Pulmonary artery endothelial cell (primary cell): ENCODE data around the gene CDSN. TPM values are rescaled to one million over a fixed set of nuclear protein-coding genes. Genes with fewer than 3 reads are reported as not detected.
"Not testable (repeated sequence)": the region's sequence is repeated elsewhere in the genome, so short reads cannot be mapped to it uniquely, and the experiment has no call there.

Source experiments
- DNase-seq: peaks from one replicate; pipeline ENCODE4 v3.0.0-alpha.2; 2011; ENCODE audit warnings: low read depth, low spot score
- total RNA-seq: library from RNA; depleted of rRNA; stranded (reverse); fragments of >200 nt; gene quantifications from 2 replicates; pipeline ENCODE4 v1.2.3, GENCODE V29; 2014

CDSN gene
- total RNA-seq, 1 donor from 2014 or later: not detected

DNA sequence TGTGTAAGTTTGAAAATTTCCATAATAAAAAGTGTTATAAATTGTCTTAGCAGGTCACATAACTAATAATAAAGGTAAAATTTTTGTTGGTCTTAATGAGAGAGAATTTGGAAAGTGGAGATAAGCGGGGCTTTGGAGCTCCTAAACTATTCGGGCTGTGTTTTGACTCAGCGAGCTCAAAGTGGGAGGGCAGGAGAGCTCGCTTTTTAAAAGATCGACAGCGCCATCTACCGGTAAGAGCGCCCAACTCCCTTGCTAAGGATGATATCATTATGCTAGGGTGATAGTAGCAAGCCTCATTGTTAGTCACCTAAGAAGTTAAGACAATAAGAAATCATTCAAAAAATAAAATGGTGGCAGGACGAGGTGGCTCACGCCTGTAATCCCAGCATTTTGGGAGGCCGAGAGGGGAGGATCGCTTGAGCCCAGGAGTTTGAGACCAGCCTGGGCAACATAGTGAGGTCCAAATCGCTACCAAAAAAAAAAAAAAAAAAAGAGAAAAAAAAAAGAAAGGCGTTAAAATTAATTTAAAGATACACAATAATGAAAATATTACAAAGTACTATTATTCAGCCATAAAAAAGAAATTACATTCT lies 32.7 kb downstream of the CDSN start:
- peak; percentile 68 for DNase-seq

GRCh38 chr6:31086788-31087440 lies 33.3 kb downstream of the CDSN start:
- DNase-seq: peak; percentile 61

- no peak for DNase-seq
Measured at GRCh38 chr6:31083742-31084354, 36.4 kb downstream of the CDSN start.

DNA sequence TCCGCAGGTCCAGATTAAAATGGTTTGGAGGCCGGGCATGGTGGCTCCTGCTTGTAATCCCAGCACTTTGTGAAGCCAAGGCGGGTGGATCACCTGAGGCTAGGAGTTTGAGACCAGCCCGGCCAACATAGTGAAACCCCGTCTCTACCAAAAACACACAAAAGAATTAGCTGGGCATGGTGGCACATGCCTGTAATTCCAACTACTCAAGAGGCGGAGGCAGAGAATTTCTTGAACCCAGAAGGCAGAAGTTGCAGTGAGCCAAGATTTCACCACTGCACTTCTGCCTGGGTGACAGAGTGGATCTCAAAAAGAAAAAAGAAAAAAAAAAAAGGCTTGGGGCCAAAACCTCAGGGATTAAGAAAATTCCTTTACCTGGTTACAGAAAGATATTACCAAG lies 38.4 kb downstream of the CDSN start:
- no peak for DNase-seq

DNA sequence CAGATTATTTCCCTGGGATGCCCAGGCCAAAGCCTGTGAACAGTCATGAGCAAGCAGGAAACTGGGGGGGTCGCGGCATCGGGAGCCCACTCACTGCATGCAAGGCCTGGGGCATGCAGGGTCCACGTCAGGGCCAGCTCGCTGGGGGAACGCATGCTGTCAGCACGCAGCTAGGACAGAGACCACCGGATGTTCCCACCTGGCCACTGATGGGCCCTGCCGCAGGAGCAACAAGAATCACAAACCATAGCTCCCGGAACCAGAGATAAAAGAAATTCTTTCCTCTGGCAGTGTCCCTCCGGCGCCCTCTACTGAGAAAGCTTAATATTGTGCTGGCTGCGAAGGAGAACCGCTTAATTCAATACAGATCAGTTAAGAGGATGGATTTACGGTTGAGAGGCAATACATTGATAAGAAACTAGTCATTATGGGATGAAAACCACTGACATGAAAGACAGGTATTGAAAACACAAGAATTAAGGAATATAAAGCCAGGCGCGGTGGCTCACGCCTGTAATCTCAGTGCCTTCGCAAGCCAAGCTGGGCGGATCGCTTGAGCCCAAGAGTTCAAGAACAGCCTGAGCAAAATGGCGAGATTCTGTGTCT lies 40.5 kb downstream of the CDSN start:
- no peak for DNase-seq

DNA sequence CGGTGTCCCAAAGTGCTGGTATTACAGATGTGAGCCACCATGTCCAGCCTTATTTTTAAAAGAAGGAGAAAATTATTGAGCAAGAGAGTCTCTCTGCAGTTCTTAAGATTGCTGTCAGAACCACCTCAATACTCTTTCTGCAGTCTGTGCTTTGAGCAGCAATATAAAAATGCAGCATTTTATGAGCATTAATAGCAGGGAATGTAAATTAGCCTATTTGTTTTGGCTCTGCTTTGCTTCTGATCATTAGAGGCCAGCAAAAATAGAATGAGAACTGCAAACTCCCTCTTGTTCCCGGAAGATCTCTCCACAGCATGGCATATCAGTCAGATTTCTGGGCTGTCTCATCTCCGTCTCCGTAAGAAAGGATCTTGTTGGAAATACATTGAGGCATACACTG lies 43.6 kb downstream of the CDSN start:
- no peak for DNase-seq

DNA sequence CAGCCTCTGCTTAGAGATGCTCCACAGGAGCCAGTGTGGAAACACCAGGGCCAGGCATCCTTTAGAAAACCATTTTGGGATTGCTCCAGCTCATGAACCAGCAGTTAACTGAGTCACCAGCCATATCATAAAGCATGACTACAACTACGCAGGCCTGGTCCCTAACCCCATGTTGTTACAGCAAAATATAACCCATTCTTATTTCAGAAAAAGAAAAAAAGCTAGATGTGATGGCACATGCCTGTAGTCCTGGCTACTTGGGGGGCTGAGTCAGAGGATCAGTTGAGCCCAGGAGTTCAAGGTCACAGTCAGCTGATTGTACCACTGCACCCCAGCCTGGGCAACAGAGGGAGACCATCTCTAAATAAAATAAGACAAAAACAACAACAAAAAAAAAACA lies 44.7 kb downstream of the CDSN start:
- no peak for DNase-seq

GRCh38 chr6:31074401-31074800 lies 45.8 kb downstream of the CDSN start:
- no peak for DNase-seq

DNA sequence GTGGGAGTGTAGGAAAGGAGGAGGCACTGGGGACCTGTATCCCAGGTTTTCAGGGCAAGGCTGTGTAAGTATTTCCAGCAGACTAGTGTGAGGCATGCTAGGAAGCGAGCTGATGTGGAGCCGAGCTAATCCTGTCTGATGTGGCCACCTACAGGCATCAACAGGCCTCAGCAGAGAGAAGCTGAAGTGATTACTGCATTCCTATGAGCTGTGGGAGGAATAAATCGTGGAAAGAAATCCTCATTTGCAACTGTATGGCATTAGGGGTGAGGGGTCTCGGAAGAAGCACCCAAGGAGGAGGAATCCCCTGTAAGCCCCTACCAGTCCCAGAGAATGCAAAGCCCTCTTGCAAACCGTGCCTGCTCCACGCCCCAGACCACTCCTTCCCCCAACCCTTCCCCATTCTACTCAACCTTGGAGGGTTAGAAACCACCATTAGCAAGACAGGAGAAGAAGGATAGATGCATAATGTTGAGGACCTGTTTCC lies 49.5 kb downstream of the CDSN start:
- peak; percentile 17 for DNase-seq

DNA sequence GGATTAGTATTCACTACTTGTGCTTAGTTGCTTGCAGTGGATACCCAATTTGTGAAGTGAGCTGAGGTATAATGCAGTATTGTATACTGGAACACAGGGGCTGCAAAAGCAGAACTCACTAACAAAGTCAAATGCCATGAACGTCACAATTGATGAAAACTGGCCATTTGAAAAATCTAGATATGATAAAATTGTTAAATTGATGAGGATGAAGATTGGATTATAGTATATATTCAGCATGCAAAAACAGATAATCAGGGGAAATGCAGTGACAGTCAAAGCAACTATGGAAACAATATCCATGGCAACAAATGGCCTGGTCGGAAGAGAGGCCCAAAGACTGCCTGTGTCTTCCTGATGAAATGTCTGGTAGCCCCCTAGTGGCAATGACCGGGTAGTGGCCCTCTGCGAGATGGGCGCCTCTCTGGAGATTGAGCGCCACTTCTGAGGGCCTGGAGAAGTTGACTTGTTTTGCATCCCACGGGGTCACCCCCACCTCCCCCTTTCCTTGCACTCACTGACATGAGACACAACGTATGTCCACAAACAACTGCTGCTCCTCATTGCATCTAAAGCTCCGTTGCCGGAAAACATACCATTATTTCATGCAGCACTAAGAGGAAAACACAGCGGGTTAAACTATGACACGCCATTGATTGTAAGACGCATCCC lies 51.4 kb downstream of the CDSN start:
- no peak for DNase-seq

GRCh38 chr6:31067891-31068668 lies 52.2 kb downstream of the CDSN start:
- DNase-seq: not testable (repeated sequence)

- not testable (repeated sequence) for DNase-seq
Measured at GRCh38 chr6:31067028-31067427, 53.2 kb downstream of the CDSN start.

DNA sequence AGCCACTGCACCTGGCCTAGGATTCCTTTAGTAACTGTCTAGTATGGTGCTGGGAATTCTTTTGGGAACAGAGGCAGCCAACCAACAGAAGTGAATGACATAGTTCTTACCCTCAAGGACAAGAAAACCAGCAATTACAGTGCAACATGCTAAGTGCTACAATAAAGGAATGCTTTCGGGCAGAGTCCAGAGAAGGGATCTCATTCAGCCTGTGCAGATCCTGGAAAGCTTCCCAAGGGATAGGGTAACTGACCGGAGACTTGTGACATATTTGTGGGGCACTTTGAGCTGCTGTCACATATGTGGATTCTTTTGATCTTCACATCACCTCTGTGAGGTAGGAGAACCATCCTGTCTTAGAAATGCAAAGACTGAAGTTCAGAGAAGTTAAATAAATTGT lies 54.7 kb downstream of the CDSN start:
- no peak for DNase-seq

Other genes with a start within 250 kb of the CDSN start
- gene DDR1, start 235.9 kb downstream of the CDSN start, total RNA-seq: 5.9 and 7.4 TPM in 2 replicates
- gene GTF2H4, start 212.2 kb downstream of the CDSN start, total RNA-seq: 12.5 and 19.5 TPM in 2 replicates
- gene VARS2, start 206.2 kb downstream of the CDSN start, total RNA-seq: 15.9 and 24.8 TPM in 2 replicates
- gene SFTA2, start 188.3 kb downstream of the CDSN start, total RNA-seq: not detected in 2 replicates
- not detected in 2 replicates for gene MUCL3, start 179.5 kb downstream of the CDSN start, total RNA-seq
- gene MUC21, start 136.7 kb downstream of the CDSN start, total RNA-seq: not detected in 2 replicates
- gene MUC22, start 110.0 kb downstream of the CDSN start, total RNA-seq: not detected in 2 replicates
- gene C6orf15, start 7.9 kb downstream of the CDSN start, total RNA-seq: not detected in 2 replicates
- 2.2 and 2.4 TPM in 2 replicates for gene PSORS1C1, start 5.6 kb downstream of the CDSN start, total RNA-seq
- not detected in 2 replicates for gene PSORS1C2, start 18.6 kb upstream of the CDSN start, total RNA-seq
- 16.3 and 27.6 TPM in 2 replicates for gene CCHCR1, start 37.4 kb upstream of the CDSN start, total RNA-seq
- gene TCF19, start 38.1 kb upstream of the CDSN start, total RNA-seq: 20.4 and 44.6 TPM in 2 replicates
- 0.56 and 1.6 TPM in 2 replicates for gene POU5F1, start 50.2 kb upstream of the CDSN start, total RNA-seq
- gene HLA-C, start 151.6 kb upstream of the CDSN start, total RNA-seq: 260 and 426 TPM in 2 replicates
- gene HLA-B, start 236.7 kb upstream of the CDSN start, total RNA-seq: 180 and 538 TPM in 2 replicates